ENCODE measurements around the gene TFDP3.

The TFDP3 gene, protein sequence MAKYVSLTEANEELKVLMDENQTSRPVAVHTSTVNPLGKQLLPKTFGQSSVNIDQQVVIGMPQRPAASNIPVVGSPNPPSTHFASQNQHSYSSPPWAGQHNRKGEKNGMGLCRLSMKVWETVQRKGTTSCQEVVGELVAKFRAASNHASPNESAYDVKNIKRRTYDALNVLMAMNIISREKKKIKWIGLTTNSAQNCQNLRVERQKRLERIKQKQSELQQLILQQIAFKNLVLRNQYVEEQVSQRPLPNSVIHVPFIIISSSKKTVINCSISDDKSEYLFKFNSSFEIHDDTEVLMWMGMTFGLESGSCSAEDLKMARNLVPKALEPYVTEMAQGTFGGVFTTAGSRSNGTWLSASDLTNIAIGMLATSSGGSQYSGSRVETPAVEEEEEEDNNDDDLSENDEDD

DNA sequence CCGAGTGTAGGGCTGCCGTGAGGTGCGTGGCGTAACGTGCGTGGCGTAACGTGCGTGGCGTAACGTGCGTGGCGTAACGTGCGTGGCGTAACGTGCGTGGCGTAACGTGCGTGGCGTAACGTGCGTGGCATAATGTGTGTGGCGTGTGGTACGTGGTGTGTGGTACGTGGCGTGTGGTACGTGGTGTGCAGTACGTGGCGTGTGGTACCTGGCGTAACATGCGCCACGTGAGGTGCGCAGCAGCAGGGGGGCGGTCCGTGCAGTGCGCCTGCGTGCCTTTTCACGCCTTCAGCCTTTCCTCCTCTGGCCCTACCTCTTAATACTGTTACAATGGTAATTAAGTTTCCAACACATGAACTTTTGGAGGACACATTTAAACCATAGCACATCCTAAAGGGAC is at the start of gene TFDP3:
Gene TFDP3, minus strand, starts transcription at position 26 of the 400 bp plus-strand sequence. CDS start 95 bp downstream, outside the sequence.
- no peak for DNase-seq (ENCODE audit: low read depth in 2 of 2)

DNA sequence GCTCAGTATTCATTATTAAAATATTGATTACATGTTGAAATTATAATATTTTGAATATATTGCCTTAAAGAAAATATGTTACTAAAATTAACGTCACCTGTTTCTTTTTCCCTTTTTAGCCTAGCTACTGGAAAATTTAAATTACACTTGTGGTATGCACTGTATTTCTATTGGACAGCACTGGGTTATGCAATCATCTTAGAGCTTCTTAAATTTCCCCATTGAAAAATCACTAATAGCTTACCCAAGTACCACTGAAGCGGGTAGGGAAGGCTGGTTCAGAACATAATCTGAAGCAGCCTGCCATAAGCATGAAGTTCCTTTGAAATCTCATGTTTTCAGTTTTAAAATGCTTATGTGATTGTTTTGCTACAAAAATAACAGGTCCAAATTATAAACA is 49.5 kb upstream of the TFDP3 start:
- no peak for DNase-seq (ENCODE audit: low read depth in 2 of 2)

DNA sequence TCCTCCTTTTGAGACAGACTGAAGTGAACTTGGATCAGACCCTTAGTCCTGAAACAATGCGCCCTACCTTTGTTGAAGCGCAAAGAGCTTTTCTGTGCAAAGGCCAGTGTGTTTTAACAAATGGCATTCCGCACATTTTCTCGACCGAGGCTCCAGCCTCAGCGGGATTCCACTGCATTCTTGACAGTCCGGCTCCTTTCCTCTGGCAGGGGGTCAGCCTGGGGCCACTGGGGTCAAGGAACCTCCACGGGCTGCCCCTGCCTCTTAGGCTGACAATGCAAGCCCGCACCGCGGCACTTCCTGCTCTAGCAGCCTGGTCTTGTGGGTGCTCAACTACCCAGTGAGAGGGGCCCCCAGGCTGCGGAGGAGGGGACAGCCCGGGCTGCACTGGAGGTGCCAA is 47.2 kb upstream of the TFDP3 start:
- no peak for DNase-seq (ENCODE audit: low read depth in 2 of 2)

DNA sequence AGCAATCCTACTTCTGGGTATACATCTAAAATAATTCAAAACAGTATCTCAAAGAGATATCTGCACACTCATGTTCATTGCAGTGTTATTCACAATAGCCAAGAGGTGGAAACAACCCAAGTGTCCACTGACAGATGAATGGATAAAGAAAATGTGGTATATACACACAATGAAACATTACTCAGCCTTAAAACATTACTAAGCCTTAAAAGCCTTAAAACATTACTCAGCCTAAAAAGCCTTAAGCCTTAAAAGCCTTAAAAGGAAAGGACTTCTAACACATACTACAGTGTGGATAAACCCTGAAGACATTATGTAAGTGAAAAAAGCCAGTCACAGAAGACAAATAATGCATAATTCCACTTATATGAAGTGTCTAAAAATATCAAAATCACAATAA is 40.3 kb upstream of the TFDP3 start:
- no peak for DNase-seq (ENCODE audit: low read depth in 2 of 2)

DNA sequence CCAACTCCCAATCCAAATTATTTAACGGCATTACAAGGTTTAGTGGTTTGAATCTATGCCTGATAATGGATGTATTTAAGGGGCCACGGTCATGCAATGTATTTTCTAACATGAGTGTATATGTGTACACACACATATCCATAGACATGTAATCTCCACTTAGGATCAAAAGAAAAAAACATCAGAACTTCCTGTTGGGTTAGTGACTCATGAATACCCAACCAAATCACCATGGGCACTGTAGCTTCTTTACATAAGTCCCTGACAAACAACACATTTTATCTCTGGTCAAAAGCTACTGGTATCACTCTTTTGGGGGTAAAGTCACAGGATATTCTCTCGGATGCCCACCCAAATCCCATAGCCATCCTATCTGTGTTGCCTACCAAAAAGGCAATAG is 36.5 kb upstream of the TFDP3 start:
- DNase-seq (ENCODE audit: low read depth in 2 of 2) = no peak

DNA sequence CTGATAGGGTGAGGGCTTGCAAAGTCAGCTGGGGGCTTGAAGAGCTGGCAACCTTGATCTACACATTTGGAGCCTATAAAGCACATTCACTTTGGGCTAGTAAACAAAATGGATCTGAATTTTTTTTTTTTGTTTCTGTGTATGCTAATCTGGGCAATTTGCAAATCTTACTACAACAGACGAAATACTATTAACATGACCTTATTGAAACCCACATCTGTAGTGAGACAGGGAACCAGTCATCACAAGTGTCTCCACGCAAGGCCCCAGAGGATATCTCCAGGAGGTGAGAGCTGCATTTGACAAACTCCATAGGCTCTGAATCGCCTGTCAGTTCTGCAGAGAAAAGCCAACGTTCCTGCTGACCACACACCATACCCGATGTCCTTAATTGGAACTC is 33.0 kb upstream of the TFDP3 start:
- DNase-seq (ENCODE audit: low read depth in 2 of 2) = no peak

DNA sequence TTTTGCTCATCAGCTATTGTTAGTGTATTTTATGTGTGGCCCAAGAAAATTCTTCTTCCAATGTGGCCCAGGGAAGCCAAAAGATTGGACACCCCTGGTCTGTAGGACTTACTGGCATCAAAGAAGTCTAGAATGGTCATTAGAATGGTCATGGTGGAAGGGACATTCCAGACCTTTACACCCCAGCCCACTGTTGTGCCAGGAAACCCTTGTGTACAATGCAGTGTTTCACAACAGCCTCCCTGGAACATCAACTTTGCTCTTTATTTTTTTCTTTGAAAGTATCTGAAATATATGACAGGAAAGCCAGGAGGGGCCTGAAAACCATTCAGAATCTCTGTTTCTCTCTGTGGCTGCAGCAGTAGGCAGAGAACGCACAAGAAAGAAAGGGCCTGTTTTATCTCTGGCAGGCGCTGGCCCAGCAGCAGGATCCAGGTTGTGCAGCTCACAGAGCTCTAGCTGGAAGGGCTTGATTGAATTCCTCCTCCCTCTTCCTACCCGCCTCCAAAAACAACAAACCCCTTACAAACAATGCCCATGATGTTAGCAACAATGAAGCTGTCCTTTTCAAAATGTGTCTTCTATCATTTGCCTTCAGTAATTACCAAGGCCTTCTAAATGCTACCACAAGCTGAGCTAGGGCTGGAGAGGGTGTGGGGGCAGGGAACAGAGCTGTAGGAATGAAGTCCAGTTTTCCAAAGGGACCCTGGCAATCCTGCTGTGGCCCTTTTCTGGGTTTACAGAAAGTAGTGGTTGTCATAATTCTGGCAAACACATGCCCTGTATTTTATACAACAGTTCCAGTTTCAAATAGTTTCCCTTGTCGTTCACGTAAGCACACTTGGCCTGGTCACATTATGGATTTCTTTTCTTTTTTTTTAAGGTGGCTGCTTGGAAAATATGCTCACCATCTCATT is 32.3 kb upstream of the TFDP3 start:
- DNase-seq (ENCODE audit: low read depth in 2 of 2) = no peak

DNA sequence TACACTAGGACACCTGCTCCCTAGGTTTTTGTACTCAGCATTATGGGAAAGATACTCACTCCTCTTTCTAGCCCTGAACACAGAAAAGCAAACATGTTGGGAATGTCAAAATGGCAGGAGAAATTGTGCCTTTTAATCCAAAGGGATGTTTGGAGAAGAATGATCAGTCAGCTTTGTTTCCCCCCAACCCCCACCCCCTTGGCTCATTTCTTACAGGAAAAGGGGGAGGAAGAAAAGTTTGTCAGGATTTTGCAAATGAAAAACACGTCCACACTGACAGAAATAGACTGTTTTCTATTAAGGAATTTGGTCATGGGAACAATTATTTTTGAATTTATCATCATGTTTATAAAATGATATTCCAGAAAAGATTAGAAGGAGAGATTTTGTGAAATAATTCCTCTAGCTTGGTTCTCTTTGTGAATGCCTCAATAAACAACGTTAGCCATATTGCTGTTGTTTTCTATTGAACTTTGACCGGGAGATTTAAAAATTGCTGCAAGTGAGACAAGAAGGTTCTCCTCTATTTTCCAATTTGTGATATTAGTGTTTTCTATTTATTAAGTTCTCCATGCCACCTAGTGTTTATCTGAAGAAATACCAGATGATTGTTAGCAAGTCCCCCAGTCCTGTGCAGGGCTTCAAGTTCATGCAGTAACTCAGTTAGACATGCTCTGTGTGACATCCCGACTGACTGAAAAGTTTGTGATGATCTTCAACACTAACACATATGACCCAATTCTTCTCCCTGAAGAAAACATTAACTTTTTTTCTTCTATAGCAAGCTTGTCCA is 31.3 kb upstream of the TFDP3 start:
- DNase-seq (ENCODE audit: low read depth in 2 of 2) = no peak

DNA sequence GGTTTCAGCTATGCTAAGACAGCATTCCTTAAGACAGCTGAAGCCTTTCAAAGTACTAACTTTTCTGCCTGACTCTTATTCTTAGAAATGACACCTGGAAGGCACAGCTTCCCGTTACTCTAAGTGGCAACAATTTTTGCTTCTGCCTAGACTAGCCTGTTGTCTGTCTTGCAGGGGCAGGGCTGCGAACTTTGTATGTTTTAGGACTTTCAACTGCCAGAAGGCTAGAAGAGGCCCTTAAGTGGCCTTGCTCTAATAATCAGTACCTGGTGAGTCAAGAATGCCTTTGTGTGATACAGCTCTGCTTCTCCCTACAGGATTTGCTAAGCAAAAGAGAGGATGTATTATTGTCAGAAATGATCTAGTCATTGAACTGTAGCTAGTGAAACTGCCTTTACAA is 30.0 kb upstream of the TFDP3 start:
- DNase-seq (ENCODE audit: low read depth in 2 of 2) = no peak

DNA sequence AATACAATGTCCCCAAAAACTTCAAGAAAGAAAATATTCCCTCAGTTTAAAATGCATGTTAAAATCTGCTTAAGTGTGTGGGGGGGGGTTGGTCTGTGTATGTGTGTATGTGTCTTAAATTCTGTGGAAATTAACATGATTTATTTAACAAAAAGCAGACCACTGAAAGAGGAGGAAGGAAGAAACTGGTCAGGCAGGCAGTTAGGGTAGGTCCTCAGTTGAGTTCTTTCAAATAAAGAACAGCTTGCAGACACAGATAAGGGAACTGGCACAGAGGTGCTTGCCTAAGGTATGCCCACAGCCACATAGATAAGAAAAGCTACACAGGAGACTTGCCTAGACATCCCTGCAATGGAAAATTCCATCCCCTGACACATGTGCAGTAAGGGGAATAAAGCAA is 28.8 kb upstream of the TFDP3 start:
- no peak for DNase-seq (ENCODE audit: low read depth in 2 of 2)

DNA sequence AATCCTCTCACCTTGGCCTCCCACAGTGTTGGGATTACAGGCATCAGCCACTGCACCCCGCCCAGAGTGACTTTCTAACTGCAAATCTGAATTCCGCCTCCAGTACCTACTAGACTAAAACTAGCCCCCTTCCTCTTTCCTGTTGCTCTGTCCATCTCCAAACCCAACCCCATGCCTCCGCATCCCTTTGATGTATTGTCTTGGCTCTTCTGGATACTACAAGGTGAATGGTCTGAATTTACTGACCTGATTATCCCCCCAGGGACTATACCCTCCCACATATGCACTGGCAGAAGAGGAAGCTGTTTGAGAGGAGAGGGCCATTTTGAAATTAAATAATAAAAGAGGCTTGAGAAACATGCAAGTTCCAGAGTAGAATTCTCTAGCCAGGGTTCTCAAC is 17.7 kb upstream of the TFDP3 start:
- no peak for DNase-seq (ENCODE audit: low read depth in 2 of 2)

DNA sequence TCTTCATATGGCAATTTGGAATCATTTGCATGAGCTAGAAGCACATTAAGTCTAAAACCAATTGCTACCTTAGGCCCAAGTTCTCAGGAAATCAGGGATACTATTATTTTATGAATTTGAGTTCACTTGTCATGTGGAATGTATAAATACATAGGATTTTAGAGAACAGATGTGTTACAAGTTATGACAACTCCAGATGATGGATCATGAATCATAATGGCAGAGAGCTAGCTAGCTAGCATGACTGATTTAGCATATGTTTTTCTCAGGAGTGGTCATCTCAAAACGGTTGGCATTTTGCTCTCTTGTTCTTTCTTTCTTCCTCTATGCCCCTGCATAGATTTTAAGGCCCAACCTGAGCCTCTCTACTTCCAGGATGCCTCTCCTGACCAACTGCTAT is 14.2 kb upstream of the TFDP3 start:
- no peak for DNase-seq (ENCODE audit: low read depth in 2 of 2)

DNA sequence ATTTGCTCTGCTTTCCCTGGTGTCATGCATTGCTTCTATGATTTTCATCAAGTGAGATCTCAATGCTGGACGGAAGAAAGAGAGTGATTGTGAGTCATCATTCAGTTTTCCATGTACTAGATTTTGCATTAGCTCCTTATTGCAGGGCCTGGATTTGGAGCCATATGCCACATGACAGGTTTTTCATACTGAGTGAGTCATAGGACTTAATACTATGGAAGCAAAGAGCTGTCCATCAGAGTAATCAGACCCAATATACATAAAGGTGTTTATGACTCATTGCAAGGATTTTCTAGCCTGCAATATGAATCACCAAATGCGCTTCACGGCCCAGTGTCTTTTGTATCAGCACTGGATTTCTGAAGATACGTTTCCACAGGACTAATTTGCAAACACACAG is 11.2 kb upstream of the TFDP3 start:
- DNase-seq (ENCODE audit: low read depth in 2 of 2) = no peak

DNA sequence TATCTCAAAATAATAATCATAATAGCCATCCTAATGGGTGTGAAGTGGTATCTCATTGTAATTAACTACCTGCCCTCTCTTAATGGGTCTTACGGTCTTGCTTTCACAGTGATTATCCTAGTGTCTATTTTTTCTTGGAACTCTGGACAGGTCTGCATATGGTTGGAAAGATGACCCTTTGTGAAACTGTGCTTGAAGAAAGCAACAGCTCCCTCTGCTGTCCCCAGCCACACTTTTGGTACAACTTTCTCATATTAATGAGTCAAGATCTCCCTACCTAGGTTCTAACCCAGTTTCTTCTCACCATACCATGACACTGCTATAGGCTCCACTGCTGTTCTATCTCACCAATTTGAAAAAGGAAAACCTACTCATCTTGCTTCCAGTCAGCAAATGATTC is 2.4 kb downstream of the TFDP3 start:
- no peak for DNase-seq (ENCODE audit: low read depth in 2 of 2)

DNA sequence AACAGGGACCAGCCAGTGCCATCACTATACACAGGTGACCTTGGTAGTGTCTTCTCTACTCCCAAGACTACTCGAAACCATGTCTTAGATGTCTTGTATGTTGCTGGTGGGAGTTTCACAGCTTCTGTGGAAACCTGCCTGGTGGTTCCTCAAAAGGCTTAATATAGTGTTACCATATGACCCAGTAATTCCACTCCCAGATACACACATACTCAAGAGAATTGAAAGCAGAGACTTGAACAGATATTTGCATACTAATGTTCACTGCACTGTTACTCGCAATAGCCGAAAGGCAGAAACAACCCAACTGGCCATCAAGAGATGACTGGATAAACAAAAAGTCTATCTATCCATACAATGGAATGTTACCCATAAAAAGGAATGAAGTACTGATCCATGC is 3.1 kb downstream of the TFDP3 start:
- DNase-seq (ENCODE audit: low read depth in 2 of 2) = no peak

DNA sequence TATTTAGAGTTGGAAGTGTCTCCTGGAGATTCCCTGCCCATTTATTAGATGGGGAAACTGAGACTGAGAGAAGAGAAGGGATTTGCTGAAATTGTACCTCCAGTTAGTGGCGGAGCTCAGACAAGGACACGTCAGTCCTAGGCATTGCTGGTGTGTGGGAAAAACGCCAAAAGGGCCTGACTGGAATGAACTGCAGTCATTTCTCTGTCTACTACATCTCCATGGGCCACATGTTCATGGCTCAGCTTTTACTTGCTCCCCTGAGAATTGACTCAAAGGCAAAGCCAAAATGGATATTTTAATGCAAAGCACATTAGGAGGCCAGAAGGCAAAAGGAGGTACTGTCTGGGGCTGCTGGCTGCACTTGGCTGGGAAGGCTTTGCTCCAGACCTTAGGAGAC is 3.9 kb downstream of the TFDP3 start:
- no peak for DNase-seq (ENCODE audit: low read depth in 2 of 2)

DNA sequence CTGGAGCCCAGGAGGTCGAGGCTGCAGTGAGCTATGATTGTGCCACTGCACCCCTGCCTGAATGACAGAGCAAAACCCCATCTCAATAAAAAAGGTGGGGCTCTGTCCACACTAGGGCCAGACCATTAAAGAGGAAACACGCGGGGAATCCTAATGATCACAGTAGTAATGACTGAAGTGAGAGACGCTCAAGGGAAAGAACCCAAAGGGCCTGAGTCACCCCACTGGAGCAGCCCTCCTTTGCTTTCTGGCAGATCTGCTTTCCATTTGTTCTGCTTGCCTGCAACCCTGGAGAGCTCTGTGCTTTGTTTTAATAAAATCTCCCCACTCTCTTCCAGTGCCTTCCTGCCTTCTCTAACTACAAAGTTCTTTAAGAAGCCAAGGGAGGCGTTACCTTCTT is 5.0 kb downstream of the TFDP3 start:
- DNase-seq (ENCODE audit: low read depth in 2 of 2) = no peak

DNA sequence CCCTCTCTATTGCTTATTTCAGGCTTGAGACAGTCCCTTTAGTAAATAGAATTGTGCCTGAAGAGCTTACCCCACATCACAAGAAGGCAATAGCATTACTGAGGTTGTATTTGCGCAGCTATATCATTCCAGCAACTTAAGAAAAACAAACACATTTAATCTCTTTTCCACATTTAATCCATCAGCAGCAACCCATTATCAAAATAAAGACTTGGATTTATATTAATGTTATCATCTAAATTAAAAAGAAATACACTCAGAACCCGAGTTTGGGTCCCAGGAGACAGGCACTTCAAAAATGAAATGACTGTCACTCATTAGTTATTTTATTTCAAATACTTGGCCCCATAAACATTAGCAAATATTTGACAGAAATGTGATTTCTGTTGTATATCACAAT is 10.4 kb downstream of the TFDP3 start:
- DNase-seq (ENCODE audit: low read depth in 2 of 2) = no peak

DNA sequence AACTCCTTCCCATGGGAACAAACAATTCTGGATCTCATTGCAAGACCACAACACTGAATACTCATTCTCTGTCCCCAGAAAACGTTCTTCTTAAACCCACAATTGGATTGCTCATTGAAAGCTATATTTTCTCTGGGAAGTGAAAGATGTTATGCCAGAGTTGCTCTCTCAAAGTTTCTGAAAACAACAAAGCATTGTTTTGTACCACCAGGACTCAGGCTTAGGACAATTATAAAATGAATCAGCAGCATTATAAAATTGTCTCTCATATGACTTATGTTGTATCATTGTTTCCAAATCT is 26.5 kb downstream of the TFDP3 start:
- DNase-seq (ENCODE audit: low read depth in 2 of 2) = no peak

DNA sequence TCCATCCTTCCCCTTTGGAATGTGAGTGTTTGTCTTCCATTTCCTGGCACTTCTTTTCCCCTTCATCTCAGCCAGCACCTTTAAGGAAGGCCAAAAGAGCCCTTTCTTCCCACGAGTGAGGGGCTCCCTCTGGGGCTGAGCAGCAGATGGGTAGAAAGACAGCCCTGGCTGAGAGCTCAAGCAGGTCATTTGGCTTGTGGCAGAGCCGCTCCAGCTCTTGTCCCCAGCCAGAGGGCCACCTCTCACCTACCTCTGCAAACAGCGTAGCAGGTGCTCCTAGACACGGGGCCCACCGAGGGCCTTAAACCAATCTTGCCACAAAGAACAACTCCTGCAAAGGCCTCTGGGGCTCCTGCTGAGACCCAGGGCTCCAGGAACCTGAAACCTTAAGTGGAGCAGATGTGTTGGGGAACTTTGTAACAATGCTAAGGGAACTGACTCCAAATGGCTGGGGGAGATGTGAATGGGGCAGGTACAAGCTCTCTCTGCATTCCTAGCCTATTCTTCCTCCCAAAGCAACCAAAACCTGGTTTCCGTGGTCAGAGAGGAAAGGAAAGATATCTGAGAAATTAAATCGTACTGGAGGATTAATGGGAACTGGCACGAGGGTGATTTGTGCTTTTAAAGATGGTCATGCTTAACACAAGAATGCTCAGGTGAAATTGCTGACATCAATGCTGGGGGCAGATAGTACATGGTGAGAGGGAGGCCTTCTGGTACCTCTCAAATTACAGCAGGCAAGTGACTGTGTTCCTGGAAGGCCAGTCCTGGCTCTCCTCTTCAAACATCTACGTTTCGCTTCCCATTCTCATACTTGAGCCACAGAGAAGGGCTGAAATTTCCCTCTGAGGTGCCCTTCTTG is 27.0 kb downstream of the TFDP3 start:
- no peak for DNase-seq (ENCODE audit: low read depth in 2 of 2)

DNA sequence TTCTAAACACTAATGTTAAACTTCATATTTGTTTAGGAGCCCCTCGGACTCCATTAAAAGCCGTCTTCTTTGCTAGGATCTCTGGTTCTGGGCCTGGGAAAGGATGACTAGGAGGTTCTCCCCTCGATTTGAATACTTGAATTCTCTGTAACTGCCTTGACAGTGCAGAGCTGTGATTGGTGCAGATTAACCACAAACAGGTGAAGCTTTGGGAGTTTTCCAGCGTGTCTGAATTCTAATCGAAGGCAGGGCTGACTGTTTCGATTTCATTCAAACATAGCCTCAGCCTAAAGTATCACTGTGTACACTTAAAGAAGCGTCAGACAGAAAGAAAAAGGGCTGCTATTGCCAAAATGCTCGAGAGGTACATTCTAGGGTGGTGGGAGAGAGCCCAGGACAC is 29.0 kb downstream of the TFDP3 start:
- no peak for DNase-seq (ENCODE audit: low read depth in 2 of 2)

DNA sequence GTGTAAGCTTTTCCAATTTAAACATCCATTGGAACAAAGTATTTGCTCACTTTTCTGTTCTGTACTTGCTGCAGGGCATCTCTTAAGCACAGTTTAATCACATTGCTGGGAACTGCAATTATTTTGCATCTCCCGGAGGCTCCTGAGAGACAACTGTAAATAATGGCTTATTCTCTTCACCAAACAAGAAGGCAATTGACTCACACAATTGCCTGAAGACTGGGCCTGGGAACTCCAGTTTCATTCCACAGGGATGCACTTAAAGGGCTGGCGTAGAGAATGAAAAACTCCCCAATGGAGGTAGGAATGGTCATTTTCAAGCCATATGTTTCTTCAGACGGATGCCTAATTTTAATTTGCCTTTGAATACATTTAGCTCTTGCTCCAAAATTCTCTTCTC is 29.5 kb downstream of the TFDP3 start:
- DNase-seq (ENCODE audit: low read depth in 2 of 2) = no peak
